NCI-H1048 (cell line): ENCODE data around the gene ANP32A.

Source experiments
- DNase-seq: peaks from one replicate; lab custom pipeline; 2025; lab: John Stamatoyannopoulos, UW

ANP32A gene

GRCh38 chr15:68819495-68820294 lies 1.0 kb downstream of the ANP32A start:
- DNase-seq: no peak

GRCh38 chr15:68818769-68819494 lies 1.8 kb downstream of the ANP32A start:
- no peak for DNase-seq

GRCh38 chr15:68818066-68818768 lies 2.5 kb downstream of the ANP32A start:
- peak; percentile 30 for DNase-seq

- no peak for DNase-seq
Measured at GRCh38 chr15:68817304-68818065, 3.2 kb downstream of the ANP32A start.

- DNase-seq: no peak
Measured at GRCh38 chr15:68816795-68817303, 3.8 kb downstream of the ANP32A start.

GRCh38 chr15:68816158-68816557 lies 4.5 kb downstream of the ANP32A start:
- no peak for DNase-seq

- no peak for DNase-seq
Measured at GRCh38 chr15:68815598-68815997, 5.1 kb downstream of the ANP32A start.

- DNase-seq: no peak
Measured at GRCh38 chr15:68814596-68814995, 6.1 kb downstream of the ANP32A start.

GRCh38 chr15:68812597-68813431 lies 7.9 kb downstream of the ANP32A start:
- no peak for DNase-seq

- no peak for DNase-seq
Measured at GRCh38 chr15:68812069-68812468, 8.6 kb downstream of the ANP32A start.

GRCh38 chr15:68809517-68809916 lies 11.2 kb downstream of the ANP32A start:
- no peak for DNase-seq

- no peak for DNase-seq
Measured at GRCh38 chr15:68808770-68809169, 11.9 kb downstream of the ANP32A start.

GRCh38 chr15:68808091-68808490 lies 12.6 kb downstream of the ANP32A start:
- no peak for DNase-seq

- DNase-seq: no peak
Measured at GRCh38 chr15:68807249-68807648, 13.4 kb downstream of the ANP32A start.

- no peak for DNase-seq
Measured at GRCh38 chr15:68806220-68807060, 14.3 kb downstream of the ANP32A start.

GRCh38 chr15:68802373-68802772 lies 18.3 kb downstream of the ANP32A start:
- no peak for DNase-seq

GRCh38 chr15:68801572-68802148 lies 19.0 kb downstream of the ANP32A start:
- no peak for DNase-seq

- DNase-seq: no peak
Measured at GRCh38 chr15:68800875-68801274, 19.8 kb downstream of the ANP32A start.

- DNase-seq: no peak
Measured at GRCh38 chr15:68798346-68799094, 22.2 kb downstream of the ANP32A start.
